A549 (cell line): ENCODE measurements around the gene ANTXR2. TPM values are rescaled to one million over a fixed set of nuclear protein-coding genes. Genes with fewer than 3 reads are reported as not detected.
"Not testable (repeated sequence)": the region's sequence is repeated elsewhere in the genome, so short reads cannot be mapped to it uniquely, and the experiment has no call there.

ENCODE experiments used
- ATAC-seq, 2 experiments: fragments of 200-7000 bp in 1 of 2; fragments of >200 bp in 1 of 2; cut with Nextera tagmentation in 1 of 2; cut with Tn5 transposase in 1 of 2; 3 replicates each; pipeline versions ENCODE4 v1.8.0 to v1.9.1; 2018 to 2020; ENCODE audit warnings: mild to moderate bottlenecking in 1 of 2, moderate library complexity in 1 of 2
- CTCF ChIA-PET: fragments of 300-600 bp; sonication (Branson Sonifier 250); formaldehyde crosslinking; extraction: SDS; loops from one replicate; lab custom pipeline; 2021; ENCODE audit warnings: antibody characterized with exemption, inconsistent platforms; lab: Yijun Ruan, JAX
- POLR2A ChIA-PET: fragments of 350-600 bp; formaldehyde crosslinking; extraction: SDS; loops from one replicate; lab custom pipeline; 2021; ENCODE audit warnings: antibody characterized with exemption, inconsistent platforms; lab: Yijun Ruan, JAX
- DNase-seq, 2 experiments: peaks; one replicate each; pipeline versions ENCODE4 v3.0.0 to v3.0.0-alpha.2; 2011 to 2016; ENCODE audit warnings: low read depth in 1 of 2, low spot score in 1 of 2
- FAIRE-seq: peaks from 2 replicates; lab custom pipeline; 2011; peaks lifted over from hg19 to GRCh38; lab: Jason Lieb, UNC
- H3K27ac ChIP-seq, 2 experiments: fragments of >200 bp; sonication (Bioruptor Twin); formaldehyde crosslinking; 3 replicates each; pipeline ENCODE4 v1.5.1; 2016 to 2017
- H3K4me1 ChIP-seq: fragments of >200 bp; sonication (Bioruptor Twin); formaldehyde crosslinking; 3 replicates; pipeline ENCODE4 v1.6.1; 2016
- H3K4me2 ChIP-seq: fragments of >200 bp; sonication (Bioruptor Twin); formaldehyde crosslinking; 3 replicates; pipeline ENCODE4 v1.6.1; 2016
- H3K4me3 ChIP-seq: fragments of >200 bp; sonication (Bioruptor Twin); formaldehyde crosslinking; 3 replicates; pipeline ENCODE4 v1.5.1; 2016
- H3K9me3 ChIP-seq: fragments of >200 bp; sonication (Bioruptor Twin); formaldehyde crosslinking; 3 replicates; pipeline ENCODE4 v1.6.1; 2016
- CBX2 ChIP-seq: fragments of 200-600 bp; sonication (generic); IDR thresholded peaks from 2 replicates; pipeline ENCODE4 v1.6.1; 2016; ENCODE audit warnings: low read depth, mild to moderate bottlenecking, borderline replicate concordance
- CEBPB ChIP-seq, 2 experiments: fragments of >200 bp in 1 of 2; sonication (Bioruptor Twin) in 1 of 2; formaldehyde crosslinking in 1 of 2; IDR thresholded peaks; 2 replicates each; pipeline ENCODE4 v1.6.1; 2012 to 2016
- CHD2 ChIP-seq: fragments of 150-350 bp; IDR thresholded peaks from 2 replicates; pipeline ENCODE4 v1.6.1; 2014; ENCODE audit warnings: low read length; ENCODE audit not compliant: partially characterized antibody
- EHF ChIP-seq: fragments of 250-450 bp; sonication (Bioruptor Pico); IDR thresholded peaks from 2 replicates; pipeline ENCODE4 v1.5.0; 2020; ENCODE audit warnings: mild to moderate bottlenecking
- ESRRA ChIP-seq: fragments of 150-350 bp; IDR thresholded peaks from 2 replicates; pipeline ENCODE4 v1.6.1; 2014; ENCODE audit warnings: mild to moderate bottlenecking, low read length, borderline replicate concordance
- FOSB ChIP-seq: fragments of 250-450 bp; sonication (Bioruptor Pico); IDR thresholded peaks from 2 replicates; pipeline ENCODE4 v1.5.0; 2020; ENCODE audit warnings: mild to moderate bottlenecking, moderate library complexity
- KDM5A ChIP-seq: fragments of 200-600 bp; sonication (generic); IDR thresholded peaks from 2 replicates; pipeline ENCODE4 v1.6.1; 2016; ENCODE audit warnings: antibody characterized with exemption, mild to moderate bottlenecking
- MAFK ChIP-seq: fragments of 450-650 bp; IDR thresholded peaks from 2 replicates; pipeline ENCODE4 v1.6.1; 2014; ENCODE audit not compliant: partially characterized antibody
- MAZ ChIP-seq: fragments of 150-350 bp; IDR thresholded peaks from 2 replicates; pipeline ENCODE4 v1.6.1; 2014; ENCODE audit warnings: antibody characterized with exemption, low read depth, low read length, borderline replicate concordance
- PBX3 ChIP-seq: IDR thresholded peaks from 2 replicates; pipeline ENCODE4 v1.6.1; 2012
- POLR2AphosphoS2 ChIP-seq: conservative IDR thresholded peaks from 2 replicates; pipeline ENCODE4 v1.6.1; 2012; ENCODE audit warnings: low read length, improper control_type of control experiment, inconsistent platforms
- RNF2 ChIP-seq: fragments of 200-600 bp; sonication (generic); IDR thresholded peaks from 2 replicates; pipeline ENCODE4 v1.6.1; 2016; ENCODE audit warnings: low read depth, mild to moderate bottlenecking, antibody characterized with exemption, moderate library complexity, borderline replicate concordance
- SMC3 ChIP-seq: fragments of >200 bp; sonication (Bioruptor Twin); formaldehyde crosslinking; IDR thresholded peaks from 3 replicates; pipeline ENCODE4 v1.6.1; 2018; ENCODE audit warnings: inconsistent platforms
- SREBF2 ChIP-seq: fragments of 450-650 bp; IDR thresholded peaks from 2 replicates; pipeline ENCODE4 v1.6.1; 2014; ENCODE audit warnings: mild to moderate bottlenecking, moderate library complexity
- WGBS: methylation state at CpG from one replicate; pipeline ENCODE4 v1.1.6; 2017; ENCODE audit errors: missing lambda C conversion rate; 5-methylcytosine and 5-hydroxymethylcytosine counted together
- polyA plus RNA-seq, 4 experiments: library from polyadenylated mRNA; depleted of rRNA in 3 of 4; stranded (reverse); fragments of >200 nt; fragmentation: RNase III in 1 of 4; extraction: RNeasy Plus Mini Kit Qiagen cat#74134 plus additional on column Dnase treatment in 1 of 4; gene quantifications; 2 replicates in 3 of 4; 3 replicates in 1 of 4; pipeline ENCODE4 v1.2.3, GENCODE V29; 2011 to 2017
- TF ChIP-seq, protein P1 (sequence below): fragments of 200-600 bp; sonication (generic); IDR thresholded peaks from 2 replicates; pipeline ENCODE4 v1.6.1; 2016; ENCODE audit warnings: antibody characterized with exemption, mild to moderate bottlenecking, moderate library complexity
- TF ChIP-seq, protein P2 (sequence below): fragments of 150-350 bp; IDR thresholded peaks from 2 replicates; pipeline ENCODE4 v1.6.1; 2014; ENCODE audit warnings: low read depth, mild to moderate bottlenecking, low read length
- TF ChIP-seq, protein P3 (sequence below): fragments of 250-450 bp; sonication (Bioruptor Pico); IDR thresholded peaks from 2 replicates; pipeline ENCODE4 v1.5.0; 2021; ENCODE audit warnings: mild to moderate bottlenecking, moderate library complexity, borderline replicate concordance

ANTXR2 gene
- polyA plus RNA-seq, 2 of the 4 experiments (the other 2 are of a cell fraction), result 2.3 to 3.0 TPM

DNA sequence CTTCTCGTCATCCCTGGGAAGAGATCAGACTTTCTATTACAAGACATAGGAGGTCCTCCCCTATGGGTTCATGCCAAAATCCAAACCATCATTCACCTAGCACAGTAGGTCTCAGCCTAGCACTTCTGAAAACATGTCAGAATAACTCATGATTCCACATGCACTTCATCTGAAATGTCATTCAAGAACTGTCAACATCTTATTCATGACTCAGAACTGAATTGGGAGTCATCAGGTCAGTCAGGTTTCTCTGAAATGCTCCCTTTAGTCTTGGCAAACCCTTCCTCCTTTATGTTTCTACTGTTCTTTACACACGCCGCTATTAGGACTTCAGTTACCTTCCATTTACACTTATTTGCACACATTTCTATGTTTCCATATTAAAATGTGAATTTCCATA is 67.2 kb downstream of the ANTXR2 start (continued):
- TF ChIP-seq MAZ (no peak), FOSB (no peak), SMC3 (no peak), SREBF2 (no peak)

DNA sequence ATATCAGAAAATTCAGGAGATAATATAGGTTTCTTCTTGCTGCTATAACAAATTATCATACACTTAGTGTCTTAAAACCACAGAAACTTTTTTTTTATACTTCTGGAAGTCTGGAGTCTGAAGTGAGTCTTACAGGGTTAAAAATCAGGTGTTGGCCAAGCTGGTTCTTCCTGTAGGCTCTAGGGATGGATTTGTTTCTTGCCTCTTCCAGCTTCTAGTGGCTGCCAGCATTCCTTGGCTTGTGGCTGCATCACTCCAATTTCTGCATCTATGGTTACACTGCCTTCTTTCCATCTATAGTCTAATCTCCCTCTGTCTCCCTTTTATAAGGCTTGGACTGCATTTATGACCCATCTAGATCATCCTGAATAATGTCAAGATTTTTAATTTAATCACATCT is 68.7 kb downstream of the ANTXR2 start:
- no peak overlapping the region for H3K4me3 ChIP-seq
- no peak for TF ChIP-seq PBX3
- TF ChIP-seq KDM5A, result no peak
- TF ChIP-seq CEBPB (IDR thresholded peaks at IDR 0.05), result no peak
- no peak for TF ChIP-seq POLR2AphosphoS2
- no peaks in the 10 kb centered on the region for H3K4me1 ChIP-seq
- no peak for DNase-seq
- FAIRE-seq, result no peak
- ChIA-PET CTCF (no interaction called here), POLR2A (no interaction called here)
- no peaks in the 10 kb centered on the region for H3K9me3 ChIP-seq
- no peak overlapping the region for H3K4me2 ChIP-seq
- H3K27ac ChIP-seq, result no peak overlapping the region
- no peak for ATAC-seq

- H3K4me2 ChIP-seq, POLR2A ChIA-PET, H3K4me1 ChIP-seq, H3K27ac ChIP-seq, DNase-seq, CTCF ChIA-PET, H3K9me3 ChIP-seq, H3K4me3 ChIP-seq, ATAC-seq, FAIRE-seq: not testable (repeated sequence)
- WGBS, result 45% methylated on average over 1 of the region's 1 CpG
These were observed 70.5 kb downstream of the ANTXR2 start for GRCh38 chr4:80002559-80002958.

DNA sequence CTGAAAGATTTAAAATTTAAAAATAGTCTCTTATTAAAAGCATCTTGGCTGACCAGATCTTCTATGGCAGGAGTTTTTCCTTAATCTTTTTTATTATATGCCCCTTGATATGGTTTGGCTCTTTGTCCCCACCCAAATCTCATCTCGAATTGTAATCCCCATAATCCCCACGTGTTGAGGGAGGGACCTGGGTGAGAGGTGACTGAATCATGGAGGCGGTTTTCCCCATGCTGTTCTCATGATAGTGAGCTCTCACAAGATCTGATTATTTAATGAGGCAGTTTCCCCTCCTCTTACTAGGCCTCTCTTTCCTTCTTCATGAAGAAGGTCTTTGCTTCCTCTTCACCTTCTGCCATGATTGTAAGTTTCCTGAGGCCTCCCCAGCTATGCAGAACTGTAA is 74.0 kb downstream of the ANTXR2 start:
- H3K27ac ChIP-seq, FAIRE-seq, H3K4me3 ChIP-seq, ATAC-seq, DNase-seq, POLR2A ChIA-PET, CTCF ChIA-PET, H3K9me3 ChIP-seq, H3K4me2 ChIP-seq, H3K4me1 ChIP-seq: not testable (repeated sequence)
- WGBS, result 31% methylated on average over 3 of the region's 3 CpGs

GRCh38 chr4:79998201-79998600 is 74.8 kb downstream of the ANTXR2 start:
- Histone ChIP-seq H3K9me3 (no peaks in the 10 kb centered on the region), H3K4me1 (no peaks in the 10 kb centered on the region), H3K4me2 (no peak overlapping the region), H3K4me3 (no peak overlapping the region), H3K27ac (no peak overlapping the region)
- CTCF ChIA-PET, result no interaction called here
- POLR2A ChIA-PET, result no interaction called here
- FAIRE-seq, result no peak
- no peak for TF ChIP-seq CBX2
- no peak for ATAC-seq
- WGBS, result 15% methylated on average over 1 of the region's 1 CpG
- no peak for DNase-seq

- FAIRE-seq, result no peak
- WGBS, result 19% methylated on average over 2 of the region's 2 CpGs
- TF ChIP-seq, protein P1, sequence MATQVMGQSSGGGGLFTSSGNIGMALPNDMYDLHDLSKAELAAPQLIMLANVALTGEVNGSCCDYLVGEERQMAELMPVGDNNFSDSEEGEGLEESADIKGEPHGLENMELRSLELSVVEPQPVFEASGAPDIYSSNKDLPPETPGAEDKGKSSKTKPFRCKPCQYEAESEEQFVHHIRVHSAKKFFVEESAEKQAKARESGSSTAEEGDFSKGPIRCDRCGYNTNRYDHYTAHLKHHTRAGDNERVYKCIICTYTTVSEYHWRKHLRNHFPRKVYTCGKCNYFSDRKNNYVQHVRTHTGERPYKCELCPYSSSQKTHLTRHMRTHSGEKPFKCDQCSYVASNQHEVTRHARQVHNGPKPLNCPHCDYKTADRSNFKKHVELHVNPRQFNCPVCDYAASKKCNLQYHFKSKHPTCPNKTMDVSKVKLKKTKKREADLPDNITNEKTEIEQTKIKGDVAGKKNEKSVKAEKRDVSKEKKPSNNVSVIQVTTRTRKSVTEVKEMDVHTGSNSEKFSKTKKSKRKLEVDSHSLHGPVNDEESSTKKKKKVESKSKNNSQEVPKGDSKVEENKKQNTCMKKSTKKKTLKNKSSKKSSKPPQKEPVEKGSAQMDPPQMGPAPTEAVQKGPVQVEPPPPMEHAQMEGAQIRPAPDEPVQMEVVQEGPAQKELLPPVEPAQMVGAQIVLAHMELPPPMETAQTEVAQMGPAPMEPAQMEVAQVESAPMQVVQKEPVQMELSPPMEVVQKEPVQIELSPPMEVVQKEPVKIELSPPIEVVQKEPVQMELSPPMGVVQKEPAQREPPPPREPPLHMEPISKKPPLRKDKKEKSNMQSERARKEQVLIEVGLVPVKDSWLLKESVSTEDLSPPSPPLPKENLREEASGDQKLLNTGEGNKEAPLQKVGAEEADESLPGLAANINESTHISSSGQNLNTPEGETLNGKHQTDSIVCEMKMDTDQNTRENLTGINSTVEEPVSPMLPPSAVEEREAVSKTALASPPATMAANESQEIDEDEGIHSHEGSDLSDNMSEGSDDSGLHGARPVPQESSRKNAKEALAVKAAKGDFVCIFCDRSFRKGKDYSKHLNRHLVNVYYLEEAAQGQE, result no peak
- TF ChIP-seq MAFK (no peak), SREBF2 (no peak), EHF (CRISPR knock-in tag) (no peak), RNF2 (no peak), CHD2 (no peak), ESRRA (no peak), POLR2AphosphoS2 (no peak)
- TF ChIP-seq, protein P2, sequence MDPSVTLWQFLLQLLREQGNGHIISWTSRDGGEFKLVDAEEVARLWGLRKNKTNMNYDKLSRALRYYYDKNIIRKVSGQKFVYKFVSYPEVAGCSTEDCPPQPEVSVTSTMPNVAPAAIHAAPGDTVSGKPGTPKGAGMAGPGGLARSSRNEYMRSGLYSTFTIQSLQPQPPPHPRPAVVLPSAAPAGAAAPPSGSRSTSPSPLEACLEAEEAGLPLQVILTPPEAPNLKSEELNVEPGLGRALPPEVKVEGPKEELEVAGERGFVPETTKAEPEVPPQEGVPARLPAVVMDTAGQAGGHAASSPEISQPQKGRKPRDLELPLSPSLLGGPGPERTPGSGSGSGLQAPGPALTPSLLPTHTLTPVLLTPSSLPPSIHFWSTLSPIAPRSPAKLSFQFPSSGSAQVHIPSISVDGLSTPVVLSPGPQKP, result no peak
- TF ChIP-seq, protein P3, sequence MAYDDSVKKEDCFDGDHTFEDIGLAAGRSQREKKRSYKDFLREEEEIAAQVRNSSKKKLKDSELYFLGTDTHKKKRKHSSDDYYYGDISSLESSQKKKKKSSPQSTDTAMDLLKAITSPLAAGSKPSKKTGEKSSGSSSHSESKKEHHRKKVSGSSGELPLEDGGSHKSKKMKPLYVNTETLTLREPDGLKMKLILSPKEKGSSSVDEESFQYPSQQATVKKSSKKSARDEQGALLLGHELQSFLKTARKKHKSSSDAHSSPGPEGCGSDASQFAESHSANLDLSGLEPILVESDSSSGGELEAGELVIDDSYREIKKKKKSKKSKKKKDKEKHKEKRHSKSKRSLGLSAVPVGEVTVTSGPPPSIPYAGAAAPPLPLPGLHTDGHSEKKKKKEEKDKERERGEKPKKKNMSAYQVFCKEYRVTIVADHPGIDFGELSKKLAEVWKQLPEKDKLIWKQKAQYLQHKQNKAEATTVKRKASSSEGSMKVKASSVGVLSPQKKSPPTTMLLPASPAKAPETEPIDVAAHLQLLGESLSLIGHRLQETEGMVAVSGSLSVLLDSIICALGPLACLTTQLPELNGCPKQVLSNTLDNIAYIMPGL (CRISPR knock-in tag), result no peak
These were observed 76.2 kb downstream of the ANTXR2 start for GRCh38 chr4:79996851-79997250.

More at GRCh38 chr4:79996851-79997250, 76.2 kb downstream of the ANTXR2 start:
- no peak overlapping the region for H3K4me2 ChIP-seq
- DNase-seq (no peak), ATAC-seq (no peak)
- H3K4me3 ChIP-seq, result no peak overlapping the region
- no peaks in the 10 kb centered on the region for H3K4me1 ChIP-seq
- H3K27ac ChIP-seq, result no peak overlapping the region
- ChIA-PET POLR2A (no interaction called here), CTCF (no interaction called here)
- no peaks in the 10 kb centered on the region for H3K9me3 ChIP-seq
